T-cell (primary cell): ENCODE measurements around the gene PLEKHG1. TPM values are rescaled to one million over a fixed set of nuclear protein-coding genes. Genes with fewer than 3 reads are reported as not detected.

ENCODE experiments used
- ATAC-seq, 4 experiments: fragments of 200-7000 bp in 3 of 4; fragments of 150-1000 bp in 1 of 4; cut with Tn5 transposase; replicated peaks in 1 of 4; 1 replicate in 3 of 4; 2 replicates in 1 of 4; pipeline ENCODE4 v1.10.0; 2021; ENCODE audit warnings: moderate library complexity in 3 of 4, mild to moderate bottlenecking in 2 of 4, moderate number of reproducible peaks in 1 of 4
- CTCF ChIA-PET, 2 donors: fragments of 300-600 bp; sonication (Branson Sonifier 250); formaldehyde crosslinking; loops; one replicate each; lab custom pipeline; 2022; ENCODE audit warnings: antibody characterized with exemption in 2 of 2; lab: Charles Lee
- POLR2A ChIA-PET, 2 donors: fragments of 300-600 bp; sonication (Branson Sonifier 250); formaldehyde crosslinking; loops; one replicate each; lab custom pipeline; 2022; ENCODE audit warnings: antibody characterized with exemption in 2 of 2; lab: Charles Lee
- DNase-seq, 35 experiments: peaks; one replicate each; pipeline versions ENCODE4 v3.0.0 to v3.0.0-alpha.2; 2013 to 2023
- H3K27ac ChIP-seq: one replicate; pipeline ENCODE4 v1.5.1; 2013; ENCODE audit warnings: low read length
- H3K27me3 ChIP-seq, 2 experiments: replicated peaks in 1 of 2; 1 replicate in 1 of 2; 2 replicates in 1 of 2; pipeline versions ENCODE4 v1.6.1 to v1.7.0; 2013; ENCODE audit warnings: low read length in 1 of 2, mixed read lengths in 1 of 2; ENCODE audit not compliant: control insufficient read depth in 2 of 2, insufficient read depth in 2 of 2; ENCODE audit errors: extremely low read depth in 1 of 2
- H3K36me3 ChIP-seq, 2 donors: 1 replicate in 1 of 2; 2 replicates in 1 of 2; pipeline versions ENCODE4 v1.6.1 to v1.7.0; 2013; ENCODE audit warnings: low read length in 1 of 2; ENCODE audit not compliant: control insufficient read depth in 2 of 2, insufficient read depth in 1 of 2; ENCODE audit errors: extremely low read depth in 1 of 2
- H3K4me1 ChIP-seq, 2 experiments: 1 replicate in 1 of 2; 2 replicates in 1 of 2; pipeline versions ENCODE4 v1.6.1 to v1.7.0; 2013; ENCODE audit warnings: low read length in 2 of 2, mixed read lengths in 1 of 2; ENCODE audit not compliant: insufficient read depth in 2 of 2, control insufficient read depth in 1 of 2; ENCODE audit errors: extremely low read depth in 1 of 2
- H3K4me3 ChIP-seq, 2 donors: 1 replicate in 1 of 2; 2 replicates in 1 of 2; pipeline versions ENCODE4 v1.5.1 to v1.7.0; 2013; ENCODE audit warnings: mild to moderate bottlenecking in 2 of 2, low read length in 1 of 2, moderate library complexity in 1 of 2; ENCODE audit not compliant: control insufficient read depth in 1 of 2; ENCODE audit errors: extremely low read depth in 1 of 2
- H3K9me3 ChIP-seq: 2 replicates; pipeline ENCODE4 v1.7.0; 2013
- H3K27ac Mint-ChIP-seq, 2 donors: one replicate each; pipeline ENCODE4 v1.8.0; 2020 to 2021; ENCODE audit warnings: mild to moderate bottlenecking in 2 of 2, mixed read lengths in 2 of 2
- H3K27me3 Mint-ChIP-seq, 2 donors: one replicate each; pipeline ENCODE4 v1.8.0; 2021 to 2022; ENCODE audit warnings: mixed read lengths in 2 of 2
- H3K36me3 Mint-ChIP-seq: one replicate; pipeline ENCODE4 v1.8.0; 2021; ENCODE audit warnings: mixed read lengths
- H3K4me1 Mint-ChIP-seq, 3 donors: one replicate each; pipeline ENCODE4 v1.8.0; 2020 to 2022; ENCODE audit warnings: mixed read lengths in 3 of 3, mild to moderate bottlenecking in 1 of 3
- H3K4me3 Mint-ChIP-seq, 3 donors: one replicate each; pipeline ENCODE4 v1.8.0; 2020 to 2022; ENCODE audit warnings: mild to moderate bottlenecking in 3 of 3, mixed read lengths in 3 of 3, moderate library complexity in 3 of 3
- H3K9me3 Mint-ChIP-seq, 3 donors: one replicate each; pipeline ENCODE4 v1.8.0; 2020 to 2022; ENCODE audit warnings: mixed read lengths in 3 of 3
- WGBS: methylation state at CpG from one replicate; pipeline ENCODE4 v1.1.5; 2013; ENCODE audit warnings: missing lambda C conversion rate; ENCODE audit not compliant: insufficient coverage; 5-methylcytosine and 5-hydroxymethylcytosine counted together
- total RNA-seq, 35 experiments: library from RNA in 6 of 35; stranded (reverse) in 6 of 35; fragments of 120-200 nt in 1 of 35; gene quantifications; one replicate each; pipeline versions ENCODE4 v1.2.1 to v1.2.4 and lab custom pipeline; 2013 to 2026

PLEKHG1 gene
- total RNA-seq, 5 donors from 2014 or later (not counting 1 experiment from before 2014, with no cell fraction given): 2.5 to 18.4 (median 5.4) TPM

- Mint-ChIP-seq H3K4me1 (peaks cover 0 to 44% (median 10%) of the 10 kb centered on the region in 3 donors), H3K9me3 (no peaks in the 10 kb centered on the region), H3K4me3 (no peak overlapping the region), H3K27me3 (peaks cover 7 to 8% of the 10 kb centered on the region in 2 donors), H3K36me3 (no peaks in the 10 kb centered on the region), H3K27ac (no peak overlapping the region)
- WGBS: 73% methylated on average over 5 of the region's 9 CpGs
- peaks cover 0 to 4% of the 10 kb centered on the region in 2 experiments for H3K4me1 ChIP-seq
- H3K27me3 ChIP-seq: no peaks in the 10 kb centered on the region
- H3K4me3 ChIP-seq: no peak overlapping the region
- no peak for DNase-seq
- no peak for ATAC-seq
- H3K27ac ChIP-seq: no peak overlapping the region
- H3K36me3 ChIP-seq: no peaks in the 10 kb centered on the region
- CTCF ChIA-PET: no interaction called here
- POLR2A ChIA-PET: no interaction called here
- H3K9me3 ChIP-seq: no peaks in the 10 kb centered on the region
Observed at GRCh38 chr6:150639823-150640331, 40.2 kb downstream of the PLEKHG1 start.

- H3K4me1 ChIP-seq: peaks cover 0 to 4% of the 10 kb centered on the region in 2 experiments
- 96% methylated on average over 4 of the region's 7 CpGs for WGBS
Observed at GRCh38 chr6:150640556-150641209, 41.0 kb downstream of the PLEKHG1 start.

DNA sequence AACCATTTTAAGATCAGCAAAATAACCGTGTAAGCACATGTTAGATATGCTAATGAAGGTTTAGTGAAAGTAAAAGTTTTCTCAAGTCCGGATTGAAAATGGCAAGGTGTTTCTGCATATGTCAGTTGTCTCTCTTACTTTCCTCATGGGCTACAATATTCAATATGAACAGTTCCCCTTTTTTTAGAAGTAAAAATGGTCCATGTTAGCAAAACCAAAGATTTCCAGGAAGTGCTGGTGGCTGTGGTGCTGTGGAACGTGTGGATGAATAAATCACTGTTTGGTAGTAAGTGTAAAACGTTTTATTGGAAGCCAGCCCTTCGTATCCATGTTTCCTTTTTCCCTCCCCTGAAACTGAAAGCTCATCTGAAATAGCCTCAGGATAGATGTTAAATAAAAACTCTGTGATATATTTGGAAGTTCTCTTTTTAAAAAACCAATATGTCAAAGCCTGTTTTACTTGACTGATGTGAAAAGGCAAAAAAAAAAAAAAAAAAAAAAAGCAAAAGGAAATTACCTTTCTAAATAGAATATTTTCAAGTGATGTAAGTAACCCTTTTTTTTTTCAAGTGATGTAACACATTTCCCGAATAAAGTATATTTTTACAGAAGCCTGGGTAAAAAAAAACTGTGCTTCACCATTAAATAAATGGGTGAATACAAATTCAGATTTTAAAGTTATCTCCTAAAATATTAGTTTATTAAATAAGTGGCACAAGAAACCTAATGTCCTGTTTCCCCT, 41.9 kb downstream of the PLEKHG1 start:
- Mint-ChIP-seq H3K4me3 (peak overlapping the region; percentile 57 to 63 (median 60)), H3K27ac (peak overlapping the region in 1 of 2 donors; percentile 12), H3K27me3 (peaks cover 7 to 8% of the 10 kb centered on the region in 2 donors), H3K9me3 (no peaks in the 10 kb centered on the region), H3K4me1 (peaks cover 0 to 35% (median 10%) of the 10 kb centered on the region in 3 donors), H3K36me3 (no peaks in the 10 kb centered on the region)
- Histone ChIP-seq H3K27me3 (no peaks in the 10 kb centered on the region), H3K27ac (no peak overlapping the region), H3K36me3 (no peaks in the 10 kb centered on the region), H3K4me3 (peak overlapping the region; percentile 8 to 23), H3K9me3 (no peaks in the 10 kb centered on the region), H3K4me1 (peaks cover 0 to 4% of the 10 kb centered on the region in 2 experiments)
- DNase-seq (peak in 1 of 35 experiments; percentile 19), ATAC-seq (no peak)
- no CpG with 5 or more reads among the region's 6 CpGs for WGBS
- CTCF ChIA-PET: no interaction called here
- POLR2A ChIA-PET: no interaction called here

More at GRCh38 chr6:150640556-150641209, 41.0 kb downstream of the PLEKHG1 start:
- H3K9me3 Mint-ChIP-seq: no peaks in the 10 kb centered on the region
- ChIA-PET POLR2A (no interaction called here), CTCF (no interaction called here)
- Histone ChIP-seq H3K27ac (no peak overlapping the region), H3K36me3 (no peaks in the 10 kb centered on the region), H3K9me3 (no peaks in the 10 kb centered on the region), H3K27me3 (no peaks in the 10 kb centered on the region), H3K4me3 (no peak overlapping the region)
- H3K27me3 Mint-ChIP-seq: peaks cover 7 to 8% of the 10 kb centered on the region in 2 donors
- no peak overlapping the region for H3K27ac Mint-ChIP-seq
- ATAC-seq: no peak
- H3K4me3 Mint-ChIP-seq: no peak overlapping the region
- no peaks in the 10 kb centered on the region for H3K36me3 Mint-ChIP-seq
- H3K4me1 Mint-ChIP-seq: peaks cover 0 to 40% (median 10%) of the 10 kb centered on the region in 3 donors
- DNase-seq: no peak

- no peaks in the 10 kb centered on the region for H3K36me3 ChIP-seq
- ATAC-seq: no peak
- Mint-ChIP-seq H3K27me3 (no peaks in the 10 kb centered on the region), H3K4me1 (peaks cover 0 to 15% (median 9%) of the 10 kb centered on the region in 3 donors), H3K4me3 (no peak overlapping the region), H3K36me3 (no peaks in the 10 kb centered on the region), H3K27ac (no peak overlapping the region), H3K9me3 (no peaks in the 10 kb centered on the region)
- no CpG with 5 or more reads among the region's 2 CpGs for WGBS
- ChIA-PET CTCF (no interaction called here), POLR2A (no interaction called here)
- peaks cover 0 to 4% of the 10 kb centered on the region in 2 experiments for H3K4me1 ChIP-seq
- H3K27ac ChIP-seq: no peak overlapping the region
- DNase-seq: no peak
- no peak overlapping the region for H3K4me3 ChIP-seq
- H3K27me3 ChIP-seq: no peaks in the 10 kb centered on the region
- no peaks in the 10 kb centered on the region for H3K9me3 ChIP-seq
Observed at GRCh38 chr6:150646228-150646627, 46.5 kb downstream of the PLEKHG1 start.

DNA sequence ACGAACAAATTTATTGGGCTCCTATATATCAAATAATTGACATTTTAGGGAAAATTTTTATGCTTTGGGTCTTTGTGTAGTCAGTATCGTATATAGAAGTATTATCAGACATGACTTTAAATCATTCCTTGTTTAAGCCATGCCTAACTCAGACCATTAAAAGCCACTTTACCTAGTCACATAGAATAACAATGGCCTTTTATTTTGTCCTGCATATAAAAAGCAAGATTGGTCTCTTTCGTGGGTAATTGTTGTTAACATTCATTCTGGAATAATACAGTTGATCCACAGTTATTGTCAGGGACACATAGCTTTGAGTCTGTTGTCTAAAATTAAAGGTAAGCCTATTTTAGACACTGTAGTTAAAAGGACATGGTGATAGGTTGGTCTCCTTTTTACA, 47.4 kb downstream of the PLEKHG1 start:
- Mint-ChIP-seq H3K27ac (no peak overlapping the region), H3K36me3 (no peaks in the 10 kb centered on the region), H3K4me1 (peaks cover 0 to 10% (median 4%) of the 10 kb centered on the region in 3 donors), H3K9me3 (no peaks in the 10 kb centered on the region), H3K27me3 (no peaks in the 10 kb centered on the region), H3K4me3 (no peak overlapping the region)
- ChIA-PET POLR2A (interaction anchor here in 1 of 2 donors (0.6 kb wide), 1 partner anchor 134 kb away, joined by 3 read pairs; no protein-coding TSS in a partner anchor), CTCF (no interaction called here)
- WGBS: 86% methylated on average over 1 of the region's 3 CpGs
- H3K4me3 ChIP-seq: no peak overlapping the region
- H3K4me1 ChIP-seq: no peaks in the 10 kb centered on the region
- ATAC-seq: no peak
- H3K9me3 ChIP-seq: no peaks in the 10 kb centered on the region
- no peak for DNase-seq
- no peaks in the 10 kb centered on the region for H3K36me3 ChIP-seq
- no peak overlapping the region for H3K27ac ChIP-seq
- H3K27me3 ChIP-seq: no peaks in the 10 kb centered on the region
